ENCODE data around the gene RAB5B.
"Not testable (repeated sequence)": the region's sequence is repeated elsewhere in the genome, so short reads cannot be mapped to it uniquely, and the experiment has no call there.

RAB5B gene

DNA sequence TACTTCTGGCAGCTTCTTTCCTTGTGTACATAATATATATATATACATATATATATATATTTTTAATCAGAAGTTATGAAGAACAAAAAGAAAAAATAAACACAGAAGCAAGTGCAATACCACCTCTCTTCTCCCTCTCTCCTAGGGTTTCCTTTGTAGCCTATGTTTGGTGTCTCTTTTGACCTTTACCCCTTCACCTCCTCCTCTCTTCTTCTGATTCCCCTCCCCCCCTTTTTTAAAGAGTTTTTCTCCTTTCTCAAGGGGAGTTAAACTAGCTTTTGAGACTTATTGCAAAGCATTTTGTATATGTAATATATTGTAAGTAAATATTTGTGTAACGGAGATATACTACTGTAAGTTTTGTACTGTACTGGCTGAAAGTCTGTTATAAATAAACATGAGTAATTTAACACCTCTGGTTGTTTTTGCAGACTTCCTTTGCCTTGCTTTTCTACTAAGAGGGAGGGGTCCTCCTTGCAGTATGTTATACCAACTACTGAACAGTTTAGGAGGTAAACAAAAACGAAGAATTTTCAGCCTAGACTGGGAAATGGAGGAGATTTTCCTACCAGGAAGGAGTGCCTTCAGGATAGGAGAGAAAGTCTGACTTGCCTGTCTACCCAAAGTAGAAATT lies 64.3 kb downstream of the RAB5B start:
- no peak overlapping the region for H3K4me3 ChIP-seq (ENCODE audit: low read length)
- H3K9ac ChIP-seq (ENCODE audit: low read length): no peak overlapping the region
- H3K27ac ChIP-seq (ENCODE audit: low read depth, low read length): no peak overlapping the region
- peaks cover 13% of the 10 kb centered on the region for H3K4me1 ChIP-seq (ENCODE audit: control insufficient read depth, insufficient read depth, low read length)
- H3K27me3 ChIP-seq (ENCODE audit: control insufficient read depth, insufficient read depth, low read length): no peaks in the 10 kb centered on the region
- peaks cover 10% of the 10 kb centered on the region for H3K36me3 ChIP-seq (ENCODE audit: control insufficient read depth, insufficient read depth, low read length)

DNA sequence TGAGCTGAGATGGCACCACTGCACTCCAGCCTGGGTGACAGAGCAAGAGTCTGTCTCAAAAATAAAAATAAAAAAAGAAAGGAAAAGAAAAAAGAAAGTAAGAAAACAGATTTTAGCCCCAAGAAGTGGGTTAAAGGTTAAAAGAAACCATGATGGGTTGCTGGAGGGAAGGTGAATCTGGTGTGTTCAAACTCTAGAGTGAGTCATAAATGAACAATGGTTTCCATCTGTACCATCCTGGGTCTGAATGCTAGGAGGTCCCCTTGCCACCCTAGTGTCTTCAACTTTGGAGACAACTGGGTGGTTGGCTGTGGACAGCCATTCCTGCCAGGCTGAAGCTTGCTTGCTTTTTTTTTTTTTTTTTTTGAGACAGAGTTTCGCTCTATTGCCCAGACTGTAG lies 66.3 kb downstream of the RAB5B start:
- Histone ChIP-seq H3K27ac (ENCODE audit: low read depth, low read length) (no peak overlapping the region), H3K4me1 (ENCODE audit: control insufficient read depth, insufficient read depth, low read length) (peaks cover 16% of the 10 kb centered on the region), H3K36me3 (ENCODE audit: control insufficient read depth, insufficient read depth, low read length) (peaks cover 10% of the 10 kb centered on the region), H3K9ac (ENCODE audit: low read length) (no peak overlapping the region), H3K27me3 (ENCODE audit: control insufficient read depth, insufficient read depth, low read length) (no peaks in the 10 kb centered on the region), H3K4me3 (ENCODE audit: low read length) (no peak overlapping the region)

DNA sequence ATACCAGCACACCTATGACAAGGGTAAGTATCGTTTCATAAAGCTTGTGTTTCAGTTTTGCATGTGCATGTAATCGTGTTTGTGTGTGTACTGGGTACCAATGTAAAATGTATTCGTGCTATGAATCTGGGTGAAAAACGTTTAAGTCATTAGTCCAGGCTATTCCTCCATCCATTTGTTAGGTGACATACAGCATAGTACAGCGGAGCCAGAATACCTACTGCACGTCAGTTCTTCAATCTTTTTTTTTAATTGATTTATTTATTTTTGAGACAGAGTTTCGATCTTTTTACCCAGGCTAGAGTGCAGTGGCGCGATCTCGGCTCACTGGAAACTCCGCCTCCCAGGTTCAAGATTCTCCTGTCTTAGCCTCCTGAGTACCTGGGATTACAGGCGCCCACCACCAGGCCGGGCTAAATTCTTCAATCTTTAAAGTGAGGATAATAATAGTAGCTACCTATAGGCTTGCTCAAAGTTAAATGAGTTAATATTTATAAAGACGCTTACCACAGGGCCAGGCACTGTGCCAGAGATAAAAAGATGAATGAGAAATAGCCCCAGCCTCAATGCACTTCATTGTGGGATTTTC lies 67.2 kb downstream of the RAB5B start:
- peak overlapping the region; percentile 90 for H3K27ac ChIP-seq (ENCODE audit: low read depth, low read length)
- H3K27me3 ChIP-seq (ENCODE audit: control insufficient read depth, insufficient read depth, low read length): no peaks in the 10 kb centered on the region
- H3K9ac ChIP-seq (ENCODE audit: low read length): peak overlapping the region; percentile 47
- peak overlapping the region; percentile 58 for H3K4me3 ChIP-seq (ENCODE audit: low read length)
- peaks cover 16% of the 10 kb centered on the region for H3K4me1 ChIP-seq (ENCODE audit: control insufficient read depth, insufficient read depth, low read length)
- H3K36me3 ChIP-seq (ENCODE audit: control insufficient read depth, insufficient read depth, low read length): peaks cover 9% of the 10 kb centered on the region

DNA sequence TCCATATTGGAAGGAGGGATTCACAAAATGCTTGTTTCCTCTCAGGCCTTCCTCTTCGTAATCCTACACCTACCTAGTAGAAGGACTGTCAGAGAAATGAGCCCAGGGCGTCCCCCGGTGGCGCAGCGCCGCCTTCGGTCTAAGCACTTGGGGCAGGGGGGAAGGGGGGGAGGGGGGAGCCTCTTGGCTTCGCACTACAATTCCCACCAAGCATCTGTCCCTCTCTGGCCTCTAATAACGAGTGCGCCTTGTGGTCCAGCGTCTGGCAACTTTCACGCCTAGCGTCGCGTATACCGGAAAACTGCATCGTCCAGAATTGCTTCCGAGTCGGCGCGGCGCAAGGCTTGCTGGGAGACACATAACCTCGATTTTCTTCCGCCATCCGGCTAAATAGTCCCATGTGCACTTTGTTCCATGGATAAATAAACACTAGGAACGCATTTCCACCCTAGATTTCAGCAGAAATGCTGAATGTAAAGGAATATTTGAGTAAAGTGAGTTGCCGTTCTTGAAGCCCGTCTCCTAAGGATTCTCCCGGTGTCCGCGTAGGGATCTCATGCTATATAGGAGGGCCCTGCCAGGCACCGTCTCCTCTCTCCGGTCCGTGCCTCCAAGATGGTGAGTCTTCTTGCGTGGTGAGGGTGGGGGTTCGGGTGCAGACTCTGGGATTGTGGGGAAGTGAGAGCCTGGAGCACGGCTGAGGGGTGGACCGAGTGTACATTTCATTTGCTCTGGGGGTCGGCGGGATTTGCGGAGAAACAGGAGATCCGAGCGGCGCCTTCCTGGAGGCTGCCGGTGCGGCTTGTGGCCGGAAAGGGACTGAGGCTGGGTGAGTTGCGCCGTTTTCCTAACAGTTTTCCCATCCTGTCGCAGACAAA lies 67.9 kb downstream of the RAB5B start, which contains the start of gene RPS26:
Gene RPS26, plus strand, starts transcription at position 367 of the 878 bp plus-strand sequence. Its CDS starts 249 bp downstream, at position 616.
- Histone ChIP-seq H3K4me1 (ENCODE audit: control insufficient read depth, insufficient read depth, low read length) (peaks cover 16% of the 10 kb centered on the region), H3K27ac (ENCODE audit: low read depth, low read length) (peak within 1 kb of the TSS; percentile 90), H3K4me3 (ENCODE audit: low read length) (peak within 1 kb of the TSS; percentile 99), H3K36me3 (ENCODE audit: control insufficient read depth, insufficient read depth, low read length) (peaks cover 9% of the 10 kb centered on the region), H3K9ac (ENCODE audit: low read length) (peak within 1 kb of the TSS; percentile 96), H3K27me3 (ENCODE audit: control insufficient read depth, insufficient read depth, low read length) (no peaks in the 10 kb centered on the region)

DNA sequence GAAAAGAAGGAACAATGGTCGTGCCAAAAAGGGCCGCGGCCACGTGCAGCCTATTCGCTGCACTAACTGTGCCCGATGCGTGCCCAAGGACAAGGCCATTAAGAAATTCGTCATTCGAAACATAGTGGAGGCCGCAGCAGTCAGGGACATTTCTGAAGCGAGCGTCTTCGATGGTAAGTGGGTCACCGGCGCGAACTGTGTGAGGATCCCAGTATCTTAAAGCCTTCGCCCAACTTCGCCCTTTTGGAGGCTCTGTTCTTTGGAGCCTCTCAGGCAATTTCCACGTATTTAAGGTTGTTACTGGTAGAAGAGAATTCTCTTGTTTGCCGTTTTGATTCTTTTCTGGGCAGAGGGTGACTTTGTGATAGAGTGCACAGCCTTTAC lies 68.5 kb downstream of the RAB5B start:
- Histone ChIP-seq H3K9ac (ENCODE audit: low read length) (peak overlapping the region; percentile 96), H3K27ac (ENCODE audit: low read depth, low read length) (peak overlapping the region; percentile 90), H3K4me1 (ENCODE audit: control insufficient read depth, insufficient read depth, low read length) (peaks cover 16% of the 10 kb centered on the region), H3K4me3 (ENCODE audit: low read length) (peak overlapping the region; percentile 99)
- not testable (repeated sequence) for H3K27me3 ChIP-seq (ENCODE audit: control insufficient read depth, insufficient read depth, low read length); H3K36me3 ChIP-seq (ENCODE audit: control insufficient read depth, insufficient read depth, low read length)

DNA sequence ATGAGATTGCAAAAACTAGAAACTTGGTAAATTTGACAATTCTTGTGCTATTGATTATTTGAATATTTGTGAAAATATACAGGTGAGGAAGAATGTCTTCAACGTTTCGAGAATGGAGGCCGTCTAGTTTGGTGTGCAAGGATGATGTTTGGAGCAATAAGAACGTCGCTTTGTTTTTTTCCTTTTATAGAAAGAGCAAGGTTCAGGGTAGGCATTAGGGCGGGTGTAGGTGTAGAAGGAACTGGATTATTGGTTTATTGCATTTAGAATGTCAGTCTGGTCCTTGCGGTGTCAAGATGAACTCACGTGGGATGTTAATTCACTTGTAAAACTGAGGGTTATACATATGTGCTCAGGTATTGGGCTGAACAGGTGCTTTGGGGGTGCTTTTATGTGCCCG lies 69.0 kb downstream of the RAB5B start:
- H3K27me3 ChIP-seq (ENCODE audit: control insufficient read depth, insufficient read depth, low read length): no peaks in the 10 kb centered on the region
- H3K4me3 ChIP-seq (ENCODE audit: low read length): peak overlapping the region; percentile 99
- H3K4me1 ChIP-seq (ENCODE audit: control insufficient read depth, insufficient read depth, low read length): peaks cover 16% of the 10 kb centered on the region
- peak overlapping the region; percentile 90 for H3K27ac ChIP-seq (ENCODE audit: low read depth, low read length)
- peaks cover 9% of the 10 kb centered on the region for H3K36me3 ChIP-seq (ENCODE audit: control insufficient read depth, insufficient read depth, low read length)
- peak overlapping the region; percentile 96 for H3K9ac ChIP-seq (ENCODE audit: low read length)

All from rectal smooth muscle tissue (tissue), 1 donor.